Hindlimb muscle (tissue), 1 donor: ENCODE data around the gene EPS8L2. TPM values are rescaled to one million over a fixed set of nuclear protein-coding genes. Genes with fewer than 3 reads are reported as not detected.
"Not testable (repeated sequence)": the region's sequence is repeated elsewhere in the genome, so short reads cannot be mapped to it uniquely, and the experiment has no call there.

ENCODE experiments used
- DNase-seq: peaks from one replicate; pipeline ENCODE4 v3.0.0-alpha.2; 2013
- polyA plus RNA-seq: library from polyadenylated mRNA; unstranded; fragments of 120-200 nt; gene quantifications from one replicate; pipeline ENCODE4 v1.2.1, GENCODE V29; 2013; ENCODE audit not compliant: insufficient read length

Gene EPS8L2
- polyA plus RNA-seq, 1 donor: 3.7 TPM

GRCh38 chr11:726278-727220, 20.5 kb downstream of the EPS8L2 start:
- DNase-seq: no peak

GRCh38 chr11:727281-727701, 21.3 kb downstream of the EPS8L2 start:
- no peak for DNase-seq

- DNase-seq: peak; percentile 61
These were observed 22.1 kb downstream of the EPS8L2 start for GRCh38 chr11:727859-728748.

GRCh38 chr11:728901-729491, 23.0 kb downstream of the EPS8L2 start:
- DNase-seq: no peak

GRCh38 chr11:729492-730074, 23.6 kb downstream of the EPS8L2 start:
- no peak for DNase-seq

GRCh38 chr11:733072-733471, 27.0 kb downstream of the EPS8L2 start:
- no peak for DNase-seq

GRCh38 chr11:734541-734940, 28.5 kb downstream of the EPS8L2 start:
- not testable (repeated sequence) for DNase-seq

- DNase-seq: no peak
These were observed 31.3 kb downstream of the EPS8L2 start for GRCh38 chr11:737366-737765.

- DNase-seq: not testable (repeated sequence)
These were observed 31.9 kb downstream of the EPS8L2 start for GRCh38 chr11:737899-738298.

- DNase-seq: no peak
These were observed 36.1 kb downstream of the EPS8L2 start for GRCh38 chr11:742156-742546.

- DNase-seq: no peak
These were observed 36.7 kb downstream of the EPS8L2 start for GRCh38 chr11:742571-743201.

- DNase-seq: no peak
These were observed 39.4 kb downstream of the EPS8L2 start for GRCh38 chr11:745428-745827.

GRCh38 chr11:746289-747157, 40.5 kb downstream of the EPS8L2 start:
- no peak for DNase-seq

- DNase-seq: peak; percentile 91
These were observed 41.4 kb downstream of the EPS8L2 start, which contains the start of gene TALDO1 for GRCh38 chr11:747158-748006. Gene TALDO1, plus strand, starts transcription at chr11:747464. Its CDS starts 18 bp downstream, at chr11:747482.

GRCh38 chr11:748007-748359, 42.0 kb downstream of the EPS8L2 start:
- DNase-seq: no peak

GRCh38 chr11:749731-750130, 43.7 kb downstream of the EPS8L2 start:
- DNase-seq: no peak

- no peak for DNase-seq
These were observed 54.2 kb downstream of the EPS8L2 start for GRCh38 chr11:760236-760635.

- DNase-seq: no peak
These were observed 55.6 kb downstream of the EPS8L2 start for GRCh38 chr11:761526-762108.

- DNase-seq: no peak
These were observed 56.5 kb downstream of the EPS8L2 start for GRCh38 chr11:762421-763072.
